Thymus (tissue), 11 donors: ENCODE data around the gene PKNOX2. TPM values are rescaled to one million over a fixed set of nuclear protein-coding genes. Genes with fewer than 3 reads are reported as not detected.

Source experiments
- DNase-seq, 9 donors: peaks; one replicate each; pipeline ENCODE4 v3.0.0-alpha.2; 2013; ENCODE audit warnings: low spot score in 9 of 9, low read depth in 6 of 9, missing footprints in 1 of 9
- H3K27ac ChIP-seq, 2 donors: one replicate each; pipeline ENCODE4 v1.5.1; 2013; ENCODE audit warnings: control low read depth in 1 of 2, low read depth in 1 of 2, low read length in 1 of 2, mild to moderate bottlenecking in 1 of 2, moderate library complexity in 1 of 2
- H3K27me3 ChIP-seq, 2 donors: one replicate each; pipeline ENCODE4 v1.5.1; 2013; ENCODE audit warnings: low read length in 1 of 2; ENCODE audit not compliant: control insufficient read depth in 2 of 2, insufficient read depth in 1 of 2
- H3K36me3 ChIP-seq, 2 donors: one replicate each; pipeline ENCODE4 v1.5.1; 2013; ENCODE audit warnings: low read length in 1 of 2, mild to moderate bottlenecking in 1 of 2, moderate library complexity in 1 of 2; ENCODE audit not compliant: control insufficient read depth in 2 of 2, insufficient read depth in 2 of 2
- H3K4me1 ChIP-seq, 2 donors: one replicate each; pipeline ENCODE4 v1.5.1; 2013; ENCODE audit warnings: low read length in 2 of 2; ENCODE audit not compliant: control insufficient read depth in 2 of 2, insufficient read depth in 2 of 2
- H3K4me3 ChIP-seq, 2 donors: one replicate each; pipeline ENCODE4 v1.5.1; 2013; ENCODE audit warnings: low read length in 2 of 2, control low read depth in 1 of 2, mild to moderate bottlenecking in 1 of 2
- H3K9me3 ChIP-seq, 2 donors: one replicate each; pipeline ENCODE4 v1.5.1; 2013; ENCODE audit warnings: low read length in 1 of 2, mild to moderate bottlenecking in 1 of 2; ENCODE audit not compliant: control insufficient read depth in 2 of 2, insufficient read depth in 1 of 2
- WGBS: extraction: QIAGEN DNeasy Blood & Tissue Kit; methylation state at CpG from one replicate; pipeline ENCODE4 v1.1.7; 2013; 5-methylcytosine and 5-hydroxymethylcytosine counted together
- polyA plus RNA-seq: library from polyadenylated mRNA; stranded (reverse); fragments of 200-250 nt; gene quantifications from one replicate; pipeline ENCODE4 v1.2.3, GENCODE V29; 2013
- total RNA-seq: library from RNA; stranded (reverse); fragments of 120-200 nt; gene quantifications from one replicate; pipeline ENCODE4 v1.2.4, GENCODE V29; 2013
- donor health status: healthy.

The PKNOX2 gene
- total and polyA plus RNA-seq, 2 donors = 1.3 to 2.2 TPM

- Histone ChIP-seq H3K27ac (no peak overlapping the region), H3K4me1 (no peaks in the 10 kb centered on the region), H3K4me3 (no peak overlapping the region), H3K36me3 (no peaks in the 10 kb centered on the region), H3K9me3 (no peaks in the 10 kb centered on the region), H3K27me3 (no peaks in the 10 kb centered on the region)
- 92% methylated on average over 2 of the region's 2 CpGs for WGBS
- no peak for DNase-seq
Observed at GRCh38 chr11:125317416-125317815, 152.9 kb downstream of the PKNOX2 start.

- no peaks in the 10 kb centered on the region for H3K27me3 ChIP-seq
- WGBS = 80% methylated on average over 1 of the region's 1 CpG
- no peaks in the 10 kb centered on the region for H3K36me3 ChIP-seq
- H3K9me3 ChIP-seq = no peaks in the 10 kb centered on the region
- no peak overlapping the region for H3K27ac ChIP-seq
- H3K4me1 ChIP-seq = no peaks in the 10 kb centered on the region
- H3K4me3 ChIP-seq = no peak overlapping the region
- DNase-seq = no peak
Observed at GRCh38 chr11:125319649-125320048, 155.1 kb downstream of the PKNOX2 start.

- Histone ChIP-seq H3K4me1 (no peaks in the 10 kb centered on the region), H3K9me3 (no peaks in the 10 kb centered on the region), H3K27ac (no peak overlapping the region), H3K4me3 (no peak overlapping the region), H3K27me3 (no peaks in the 10 kb centered on the region), H3K36me3 (no peaks in the 10 kb centered on the region)
- 88% methylated on average over 4 of the region's 4 CpGs for WGBS
- no peak for DNase-seq
Observed at GRCh38 chr11:125320347-125321076, 156.0 kb downstream of the PKNOX2 start.

GRCh38 chr11:125322289-125322688, 157.7 kb downstream of the PKNOX2 start:
- Histone ChIP-seq H3K4me1 (no peaks in the 10 kb centered on the region), H3K9me3 (no peaks in the 10 kb centered on the region), H3K27me3 (no peaks in the 10 kb centered on the region), H3K4me3 (no peak overlapping the region), H3K27ac (no peak overlapping the region), H3K36me3 (no peaks in the 10 kb centered on the region)
- no peak for DNase-seq
- 85% methylated on average over 8 of the region's 8 CpGs for WGBS

GRCh38 chr11:125325196-125325595, 160.6 kb downstream of the PKNOX2 start:
- H3K27me3 ChIP-seq = peaks cover 0 to 5% of the 10 kb centered on the region in 2 donors
- no peak overlapping the region for H3K27ac ChIP-seq
- DNase-seq = no peak
- no peaks in the 10 kb centered on the region for H3K36me3 ChIP-seq
- 93% methylated on average over 3 of the region's 3 CpGs for WGBS
- peaks cover 0 to 5% of the 10 kb centered on the region in 2 donors for H3K4me1 ChIP-seq
- no peak overlapping the region for H3K4me3 ChIP-seq
- no peaks in the 10 kb centered on the region for H3K9me3 ChIP-seq

GRCh38 chr11:125326126-125326525, 161.6 kb downstream of the PKNOX2 start:
- no peak for DNase-seq
- Histone ChIP-seq H3K36me3 (no peaks in the 10 kb centered on the region), H3K27ac (no peak overlapping the region), H3K4me3 (no peak overlapping the region), H3K9me3 (no peaks in the 10 kb centered on the region), H3K4me1 (peaks cover 0 to 5% of the 10 kb centered on the region in 2 donors), H3K27me3 (peaks cover 0 to 7% of the 10 kb centered on the region in 2 donors)
- 92% methylated on average over 4 of the region's 4 CpGs for WGBS

GRCh38 chr11:125327518-125328224, 163.1 kb downstream of the PKNOX2 start:
- H3K36me3 ChIP-seq = no peaks in the 10 kb centered on the region
- no peak overlapping the region for H3K4me3 ChIP-seq
- DNase-seq = no peak
- H3K27ac ChIP-seq = no peak overlapping the region
- WGBS = 81% methylated on average over 7 of the region's 7 CpGs
- H3K9me3 ChIP-seq = no peaks in the 10 kb centered on the region
- H3K27me3 ChIP-seq = peaks cover 0 to 7% of the 10 kb centered on the region in 2 donors
- peaks cover 0 to 5% of the 10 kb centered on the region in 2 donors for H3K4me1 ChIP-seq

- H3K4me3 ChIP-seq = no peak overlapping the region
- DNase-seq = no peak
- no peaks in the 10 kb centered on the region for H3K36me3 ChIP-seq
- no peak overlapping the region for H3K27ac ChIP-seq
- no peaks in the 10 kb centered on the region for H3K9me3 ChIP-seq
- peaks cover 0 to 5% of the 10 kb centered on the region in 2 donors for H3K4me1 ChIP-seq
- H3K27me3 ChIP-seq = peaks cover 0 to 7% of the 10 kb centered on the region in 2 donors
- WGBS = 95% methylated on average over 1 of the region's 1 CpG
Observed at GRCh38 chr11:125328225-125328580, 163.7 kb downstream of the PKNOX2 start.

- peaks cover 0 to 7% of the 10 kb centered on the region in 2 donors for H3K27me3 ChIP-seq
- H3K4me1 ChIP-seq = peaks cover 0 to 5% of the 10 kb centered on the region in 2 donors
- no peak overlapping the region for H3K4me3 ChIP-seq
- H3K9me3 ChIP-seq = no peaks in the 10 kb centered on the region
- H3K36me3 ChIP-seq = no peaks in the 10 kb centered on the region
- no peak overlapping the region for H3K27ac ChIP-seq
- DNase-seq = peak in 3 of 9 donors; percentile 15 to 52 (median 21)
- WGBS = 36% methylated on average over 9 of the region's 9 CpGs
Observed at GRCh38 chr11:125329786-125330185, 165.2 kb downstream of the PKNOX2 start.
